Measurements from ENCODE around the gene C8G. TPM values are rescaled to one million over a fixed set of nuclear protein-coding genes. Genes with fewer than 3 reads are reported as not detected.

The C8G gene
- total RNA-seq, 1 donor from 2014 or later = 0.98 TPM

DNA sequence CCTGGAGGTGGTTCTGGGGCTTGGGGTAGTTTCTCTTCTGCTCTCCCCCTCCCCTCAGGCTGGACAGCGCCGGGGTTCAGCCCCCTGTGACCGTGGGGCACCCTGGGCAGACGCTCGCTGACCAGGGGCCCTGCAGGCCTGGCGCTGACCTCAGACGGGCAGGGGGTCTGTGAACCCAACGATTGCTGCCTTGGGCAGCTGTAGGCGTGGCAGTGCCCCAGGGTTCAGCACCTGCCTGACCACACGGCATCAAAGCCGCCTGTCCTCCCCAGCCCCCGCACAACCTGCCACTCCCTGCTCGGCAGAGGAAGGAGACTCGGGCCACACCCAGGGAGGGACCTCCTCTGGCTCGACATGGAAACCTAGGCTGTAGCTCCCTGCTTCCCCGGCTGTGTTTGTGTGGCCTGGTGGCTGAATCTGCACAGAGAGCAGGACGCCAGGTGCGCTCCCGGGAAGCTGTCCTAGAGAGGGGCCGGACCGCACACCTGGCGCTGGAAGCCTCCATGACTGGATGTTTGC lies 19.2 kb downstream of the C8G start:
- DNase-seq (ENCODE audit: low read depth, low spot score) = no peak
- Mint-ChIP-seq H3K9me3 (no peaks in the 10 kb centered on the region), H3K4me3 (no peak overlapping the region), H3K4me1 (peaks cover 16% of the 10 kb centered on the region), H3K27ac (ENCODE audit: unreplicated experiment) (no peak overlapping the region), H3K27me3 (ENCODE audit: low read depth) (no peaks in the 10 kb centered on the region), H3K36me3 (ENCODE audit: low read depth) (no peaks in the 10 kb centered on the region)
- TF ChIP-seq, protein P1, sequence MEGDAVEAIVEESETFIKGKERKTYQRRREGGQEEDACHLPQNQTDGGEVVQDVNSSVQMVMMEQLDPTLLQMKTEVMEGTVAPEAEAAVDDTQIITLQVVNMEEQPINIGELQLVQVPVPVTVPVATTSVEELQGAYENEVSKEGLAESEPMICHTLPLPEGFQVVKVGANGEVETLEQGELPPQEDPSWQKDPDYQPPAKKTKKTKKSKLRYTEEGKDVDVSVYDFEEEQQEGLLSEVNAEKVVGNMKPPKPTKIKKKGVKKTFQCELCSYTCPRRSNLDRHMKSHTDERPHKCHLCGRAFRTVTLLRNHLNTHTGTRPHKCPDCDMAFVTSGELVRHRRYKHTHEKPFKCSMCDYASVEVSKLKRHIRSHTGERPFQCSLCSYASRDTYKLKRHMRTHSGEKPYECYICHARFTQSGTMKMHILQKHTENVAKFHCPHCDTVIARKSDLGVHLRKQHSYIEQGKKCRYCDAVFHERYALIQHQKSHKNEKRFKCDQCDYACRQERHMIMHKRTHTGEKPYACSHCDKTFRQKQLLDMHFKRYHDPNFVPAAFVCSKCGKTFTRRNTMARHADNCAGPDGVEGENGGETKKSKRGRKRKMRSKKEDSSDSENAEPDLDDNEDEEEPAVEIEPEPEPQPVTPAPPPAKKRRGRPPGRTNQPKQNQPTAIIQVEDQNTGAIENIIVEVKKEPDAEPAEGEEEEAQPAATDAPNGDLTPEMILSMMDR (conservative IDR thresholded peaks at IDR 0.05) = no peak

DNA sequence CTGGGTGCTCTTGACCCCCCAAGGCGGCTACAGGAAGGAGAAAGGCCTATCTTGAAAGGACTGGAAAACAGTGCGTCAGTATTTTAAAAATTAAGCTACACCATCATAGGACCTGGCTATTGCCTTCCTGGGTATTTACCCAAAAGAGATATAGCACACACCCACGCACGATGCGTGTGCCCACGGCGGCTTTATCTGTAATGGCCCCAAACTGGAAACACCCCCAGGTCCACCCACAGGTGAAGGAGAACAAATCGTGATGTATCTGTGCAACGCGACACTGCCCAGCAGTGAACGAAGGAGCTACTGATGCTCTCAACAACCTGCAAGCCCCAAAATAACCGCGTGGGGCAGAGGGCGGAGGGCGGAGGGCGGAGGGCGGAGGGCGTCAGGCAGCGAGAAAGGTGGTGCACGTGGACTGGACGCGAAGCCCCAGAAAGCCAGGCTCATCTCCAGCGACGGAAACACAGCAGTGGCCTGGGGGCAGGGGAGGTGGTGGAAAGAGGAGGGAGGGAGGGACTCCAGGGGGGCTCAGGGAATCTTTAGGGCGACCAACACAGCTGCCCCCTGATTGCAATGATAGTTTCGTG lies 19.9 kb downstream of the C8G start:
- Mint-ChIP-seq H3K36me3 (ENCODE audit: low read depth) (no peaks in the 10 kb centered on the region), H3K27ac (ENCODE audit: unreplicated experiment) (no peak overlapping the region), H3K27me3 (ENCODE audit: low read depth) (no peaks in the 10 kb centered on the region), H3K9me3 (no peaks in the 10 kb centered on the region), H3K4me3 (no peak overlapping the region), H3K4me1 (peaks cover 16% of the 10 kb centered on the region)
- TF ChIP-seq, protein P1 (conservative IDR thresholded peaks at IDR 0.05) = no peak
- DNase-seq (ENCODE audit: low read depth, low spot score) = no peak

DNA sequence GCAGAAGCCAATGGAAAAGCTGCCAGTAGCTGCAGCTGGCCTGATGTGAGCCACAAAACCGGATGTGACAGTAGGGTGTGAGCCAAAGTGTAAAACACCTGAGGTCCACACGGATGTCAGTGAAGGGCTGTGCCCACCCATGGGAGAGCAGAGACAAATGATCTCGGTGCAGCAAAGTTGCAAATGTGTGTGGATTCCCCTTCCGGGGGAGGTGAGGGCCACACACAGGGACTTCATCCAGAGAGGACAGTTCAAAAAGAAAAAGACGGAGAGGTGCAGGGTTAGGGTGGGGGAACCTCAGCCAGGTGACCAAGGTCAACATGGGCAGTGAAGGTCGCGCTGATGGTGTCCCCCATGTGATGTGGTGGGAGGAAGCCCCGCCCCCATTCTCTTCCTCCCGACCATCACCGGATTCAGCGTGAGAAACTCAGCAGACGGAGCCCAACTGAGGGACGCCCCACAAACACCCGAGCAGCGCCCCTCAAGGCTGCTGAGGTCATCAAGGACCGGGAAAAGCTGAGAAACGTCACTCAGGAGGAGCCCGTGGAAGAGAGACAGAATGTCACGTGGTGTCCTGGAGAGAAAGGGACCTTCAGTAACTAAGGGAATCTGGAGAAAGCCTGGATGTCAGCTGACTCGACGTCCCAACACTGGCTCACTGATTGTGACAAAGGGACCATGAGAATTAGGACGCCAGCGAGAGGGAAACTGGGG lies 20.9 kb downstream of the C8G start:
- no peaks in the 10 kb centered on the region for H3K36me3 Mint-ChIP-seq (ENCODE audit: low read depth)
- TF ChIP-seq, protein P1 (conservative IDR thresholded peaks at IDR 0.05) = no peak
- peak overlapping the region; percentile 91 for H3K27ac Mint-ChIP-seq (ENCODE audit: unreplicated experiment)
- peaks cover 16% of the 10 kb centered on the region for H3K4me1 Mint-ChIP-seq
- H3K9me3 Mint-ChIP-seq = no peaks in the 10 kb centered on the region
- no peaks in the 10 kb centered on the region for H3K27me3 Mint-ChIP-seq (ENCODE audit: low read depth)
- DNase-seq (ENCODE audit: low read depth, low spot score) = no peak
- H3K4me3 Mint-ChIP-seq = no peak overlapping the region

DNA sequence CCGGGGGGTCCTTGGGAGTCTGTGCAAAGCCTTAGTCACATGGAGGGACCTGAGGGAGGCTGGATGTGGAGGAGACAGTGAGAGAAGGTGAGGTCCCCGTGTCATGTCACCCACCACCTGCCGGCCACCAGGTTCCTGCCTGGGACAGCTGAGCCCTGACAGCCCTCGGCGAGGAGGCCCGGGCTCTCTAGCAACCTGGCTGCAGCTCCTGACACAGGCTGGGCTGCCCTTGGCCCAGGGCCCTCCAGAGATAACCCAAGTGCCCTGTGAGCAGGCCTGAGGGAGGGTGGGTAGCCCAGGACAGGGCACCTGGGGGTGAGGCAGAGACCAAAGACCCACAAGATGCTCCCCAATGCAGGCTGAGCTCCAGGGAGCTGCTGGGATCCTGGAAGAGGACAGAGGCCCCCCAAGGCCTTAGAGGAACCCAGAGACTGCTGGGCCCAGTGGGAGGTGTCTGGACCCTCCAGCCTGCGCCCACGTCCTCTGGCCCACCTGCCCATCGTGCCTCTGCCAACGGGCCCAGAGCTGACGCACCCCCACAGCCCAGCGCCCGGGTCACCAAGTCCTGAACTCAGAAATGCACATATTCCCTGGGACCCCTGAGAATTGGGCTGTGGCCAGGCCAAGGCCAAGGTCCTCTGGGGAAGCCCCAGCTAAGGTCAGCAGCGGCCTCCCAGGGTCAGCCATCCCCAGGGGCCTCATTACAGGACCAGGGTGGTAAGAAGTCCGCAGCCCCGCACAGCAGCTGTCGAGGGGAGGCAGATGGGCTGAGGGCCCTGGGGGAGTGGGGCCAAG lies 23.5 kb downstream of the C8G start:
- H3K36me3 Mint-ChIP-seq (ENCODE audit: low read depth) = no peaks in the 10 kb centered on the region
- peaks cover 11% of the 10 kb centered on the region for H3K4me1 Mint-ChIP-seq
- H3K4me3 Mint-ChIP-seq = no peak overlapping the region
- TF ChIP-seq, protein P1 (conservative IDR thresholded peaks at IDR 0.05) = no peak
- H3K27me3 Mint-ChIP-seq (ENCODE audit: low read depth) = no peaks in the 10 kb centered on the region
- H3K27ac Mint-ChIP-seq (ENCODE audit: unreplicated experiment) = peak overlapping the region; percentile 27
- no peaks in the 10 kb centered on the region for H3K9me3 Mint-ChIP-seq
- no peak for DNase-seq (ENCODE audit: low read depth, low spot score)

DNA sequence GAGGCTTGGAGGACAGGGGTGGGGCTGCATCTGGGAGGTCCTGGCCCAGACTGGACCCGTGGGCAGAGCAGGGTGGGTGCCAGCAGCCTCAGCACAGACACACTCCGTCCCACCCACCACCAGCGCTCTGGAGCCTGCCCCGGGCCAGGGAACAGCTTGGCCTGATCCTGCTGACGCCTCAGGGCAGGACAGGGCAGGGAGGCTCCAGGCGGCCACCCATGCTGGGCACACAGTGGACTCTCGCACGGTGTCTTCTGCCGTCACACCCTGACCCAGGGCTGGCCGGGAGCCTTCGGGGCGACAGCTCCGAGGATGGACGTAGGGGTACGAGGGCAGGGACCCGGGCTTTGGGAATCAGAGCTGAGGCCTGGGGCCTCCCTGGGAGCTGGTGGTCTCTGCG lies 24.1 kb downstream of the C8G start:
- TF ChIP-seq, protein P1 (conservative IDR thresholded peaks at IDR 0.05) = no peak
- DNase-seq (ENCODE audit: low read depth, low spot score) = no peak
- H3K4me1 Mint-ChIP-seq = peaks cover 11% of the 10 kb centered on the region
- no peaks in the 10 kb centered on the region for H3K27me3 Mint-ChIP-seq (ENCODE audit: low read depth)
- H3K9me3 Mint-ChIP-seq = no peaks in the 10 kb centered on the region
- H3K4me3 Mint-ChIP-seq = no peak overlapping the region
- no peak overlapping the region for H3K27ac Mint-ChIP-seq (ENCODE audit: unreplicated experiment)
- no peaks in the 10 kb centered on the region for H3K36me3 Mint-ChIP-seq (ENCODE audit: low read depth)
